M059J (cell line): ENCODE measurements around the gene SPATA7. TPM values are rescaled to one million over a fixed set of nuclear protein-coding genes. Genes with fewer than 3 reads are reported as not detected.
A peak's percentile ranks its signal among the peaks of the same experiment; 100 is the strongest.

Experiments used
- DNase-seq: peaks from one replicate; pipeline ENCODE4 v3.0.0-alpha.2; 2012; ENCODE audit warnings: low read depth
- total RNA-seq: library from RNA; depleted of rRNA; stranded (reverse); fragments of >200 nt; shearing (Covaris generic); gene quantifications from 2 replicates; pipeline ENCODE4 v1.2.3, GENCODE V29; 2014

SPATA7 gene
- total RNA-seq, 1 experiment from 2014 or later = 8.1 TPM

DNA sequence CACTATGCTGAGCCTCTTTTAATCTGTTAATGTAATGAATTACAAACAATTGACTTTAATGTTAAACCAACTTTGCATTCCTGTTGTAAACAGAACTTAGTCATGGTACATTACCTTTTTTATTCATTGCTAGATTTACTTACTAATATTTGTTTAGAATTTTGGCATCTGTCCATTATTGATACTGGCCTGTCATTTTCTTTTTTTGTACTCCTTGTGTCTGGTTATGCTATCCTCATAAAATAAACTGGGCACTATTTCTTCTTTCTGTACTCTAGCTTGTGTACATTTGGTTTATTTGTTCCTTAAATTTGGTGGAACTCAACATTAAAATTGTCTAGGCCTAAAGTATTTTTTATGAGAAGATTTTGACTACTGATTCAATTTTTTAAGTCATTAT lies 32.1 kb downstream of the SPATA7 start:
- DNase-seq = no peak

DNA sequence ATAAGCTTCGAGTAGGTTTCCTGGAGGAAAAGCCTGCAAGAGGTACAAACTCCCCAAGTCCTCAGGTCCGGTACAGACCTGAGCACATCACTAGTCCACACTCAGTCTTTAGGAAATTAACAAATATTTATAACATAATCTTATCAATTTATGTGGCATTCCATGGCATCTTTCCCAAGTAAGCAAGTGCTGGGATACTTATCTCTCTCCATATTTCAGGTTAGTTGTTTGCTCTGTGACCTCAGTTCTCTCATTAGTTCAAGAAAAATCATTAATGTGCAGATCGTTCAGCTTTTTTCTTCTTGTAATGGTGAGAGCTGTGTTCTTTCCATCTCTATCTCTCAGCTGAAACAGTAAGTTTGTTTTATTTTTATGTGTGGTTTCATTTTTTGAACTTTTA lies 34.7 kb downstream of the SPATA7 start:
- no peak for DNase-seq

DNA sequence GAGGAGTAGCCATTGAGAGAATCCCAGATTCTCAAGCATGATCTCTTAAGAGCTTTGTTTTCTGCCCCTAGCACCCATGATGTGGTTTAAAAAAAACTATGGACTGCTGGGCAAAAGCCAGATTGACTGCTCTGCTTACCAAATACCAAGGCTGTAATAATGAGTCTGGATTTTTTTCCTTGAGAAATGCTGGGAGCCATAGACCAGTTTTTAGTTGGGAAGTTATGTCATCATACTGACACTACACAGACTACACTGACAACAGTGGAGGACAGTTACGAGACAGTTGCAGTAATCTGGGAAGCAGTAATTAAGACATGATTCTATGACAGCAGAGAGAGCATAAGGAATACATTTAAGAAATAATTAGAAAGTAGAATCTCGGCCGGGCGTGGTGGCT lies 35.8 kb downstream of the SPATA7 start:
- DNase-seq = no peak

DNA sequence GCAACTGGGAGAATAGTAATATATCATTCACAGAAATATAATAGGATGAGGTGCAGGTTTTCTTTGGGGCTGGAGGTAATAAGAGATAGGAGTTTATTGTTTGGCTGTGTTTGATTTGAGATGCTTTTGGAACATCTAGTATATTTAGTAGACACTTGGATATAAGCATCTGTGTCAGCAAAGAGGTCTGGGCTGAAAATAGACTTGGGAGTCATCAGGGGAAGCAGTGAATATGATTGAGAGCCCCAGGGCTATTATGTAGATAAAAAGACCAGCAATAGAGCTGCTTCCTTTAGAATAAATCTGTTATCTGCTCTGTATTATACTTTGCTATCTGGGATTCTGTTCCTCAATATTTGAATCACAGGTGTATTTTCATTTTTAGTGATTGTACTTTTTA lies 36.6 kb downstream of the SPATA7 start:
- no peak for DNase-seq

DNA sequence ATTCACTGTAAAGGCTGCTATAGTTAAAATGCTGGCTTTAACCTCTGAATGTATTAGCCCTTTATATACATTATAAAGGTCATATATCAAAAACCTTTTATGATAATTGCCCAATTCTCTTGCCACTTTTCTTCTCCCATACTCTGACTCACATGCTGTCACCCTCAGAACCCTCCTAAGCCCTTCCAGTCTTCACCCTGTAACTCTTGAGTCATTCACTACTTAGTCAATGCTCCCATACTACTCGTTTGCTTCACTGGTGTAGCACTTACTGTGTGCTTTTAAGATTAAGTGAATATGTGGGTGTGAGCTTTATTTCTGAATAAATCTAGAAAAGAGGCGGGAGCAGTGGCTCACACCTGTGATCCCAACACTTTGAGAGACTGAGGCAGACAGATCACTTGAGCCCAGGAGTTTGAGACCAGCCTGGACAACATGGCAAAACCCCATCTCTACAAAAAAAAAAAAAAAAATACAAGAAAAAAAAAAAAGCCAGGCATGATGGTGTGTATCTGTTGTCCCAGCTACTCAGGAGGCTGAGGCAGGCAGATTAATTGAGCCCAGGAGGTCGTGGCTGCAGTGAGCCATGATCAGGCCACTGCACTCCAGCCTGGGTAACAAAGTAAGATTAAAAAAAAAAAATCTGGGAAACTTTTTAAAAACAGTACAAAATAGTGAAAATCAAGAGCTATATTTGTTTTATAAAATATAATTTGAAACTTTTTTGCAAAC lies 37.6 kb downstream of the SPATA7 start:
- DNase-seq = peak; percentile 76

DNA sequence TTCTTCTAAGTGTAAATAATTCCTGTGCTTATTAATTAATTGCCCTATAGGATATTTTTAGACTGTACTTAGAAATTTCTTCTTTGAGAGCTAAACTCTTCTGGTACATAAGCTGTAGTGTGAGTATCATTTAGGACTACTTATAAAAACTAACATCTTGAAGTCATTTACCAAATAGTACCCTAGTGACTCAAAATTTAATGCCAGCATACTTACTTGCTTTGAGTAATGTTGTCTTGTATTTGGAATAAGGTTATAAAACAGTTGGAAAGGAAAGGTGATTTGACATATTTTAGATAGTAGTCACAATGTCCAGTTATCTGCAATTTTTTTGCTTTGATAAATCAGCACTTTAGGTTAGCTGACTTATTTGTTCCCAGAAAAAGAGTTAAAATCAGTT lies 39.1 kb downstream of the SPATA7 start:
- peak; percentile 50 for DNase-seq

DNA sequence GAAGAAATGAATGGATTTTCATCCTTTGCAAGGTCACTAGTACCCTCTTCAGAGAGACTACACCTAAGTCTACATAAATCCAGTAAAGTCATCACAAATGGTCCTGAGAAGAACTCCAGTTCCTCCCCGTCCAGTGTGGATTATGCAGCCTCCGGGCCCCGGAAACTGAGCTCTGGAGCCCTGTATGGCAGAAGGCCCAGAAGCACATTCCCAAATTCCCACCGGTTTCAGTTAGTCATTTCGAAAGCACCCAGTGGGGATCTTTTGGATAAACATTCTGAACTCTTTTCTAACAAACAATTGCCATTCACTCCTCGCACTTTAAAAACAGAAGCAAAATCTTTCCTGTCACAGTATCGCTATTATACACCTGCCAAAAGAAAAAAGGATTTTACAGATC lies 40.8 kb downstream of the SPATA7 start:
- peak; percentile 79 for DNase-seq

DNA sequence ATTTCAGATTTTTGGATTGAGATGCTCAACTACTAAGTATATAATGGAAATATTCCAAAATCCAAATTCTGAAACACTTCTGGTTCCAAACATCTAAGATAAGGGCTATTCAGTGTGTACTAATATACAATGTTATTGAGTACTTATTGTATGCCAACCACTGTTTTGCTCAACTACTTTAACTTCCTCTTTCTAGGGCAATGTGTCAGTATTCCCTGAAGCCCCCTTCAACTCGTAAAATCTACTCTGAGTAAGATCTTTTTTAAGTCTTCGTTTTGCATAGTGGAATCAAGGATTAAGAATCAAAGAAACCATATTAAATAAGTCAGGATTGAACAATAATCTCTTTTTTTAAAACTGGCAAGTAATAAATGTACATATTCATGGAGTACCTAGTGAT lies 45.5 kb downstream of the SPATA7 start:
- no peak for DNase-seq

DNA sequence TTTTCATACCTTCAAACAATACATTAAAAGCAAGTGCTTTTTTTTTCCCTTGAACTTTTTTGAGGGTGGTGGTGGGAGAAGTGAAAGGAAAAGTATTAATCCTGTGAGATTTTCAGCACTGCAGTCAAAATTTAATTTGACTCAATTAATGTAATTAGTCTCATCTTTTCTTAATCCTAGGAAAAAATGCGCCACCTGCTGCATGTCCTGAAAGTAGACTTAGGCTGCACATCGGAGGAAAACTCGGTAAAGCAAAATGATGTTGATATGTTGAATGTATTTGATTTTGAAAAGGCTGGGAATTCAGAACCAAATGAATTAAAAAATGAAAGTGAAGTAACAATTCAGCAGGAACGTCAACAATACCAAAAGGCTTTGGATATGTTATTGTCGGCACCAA lies 52.2 kb downstream of the SPATA7 start:
- no peak for DNase-seq

DNA sequence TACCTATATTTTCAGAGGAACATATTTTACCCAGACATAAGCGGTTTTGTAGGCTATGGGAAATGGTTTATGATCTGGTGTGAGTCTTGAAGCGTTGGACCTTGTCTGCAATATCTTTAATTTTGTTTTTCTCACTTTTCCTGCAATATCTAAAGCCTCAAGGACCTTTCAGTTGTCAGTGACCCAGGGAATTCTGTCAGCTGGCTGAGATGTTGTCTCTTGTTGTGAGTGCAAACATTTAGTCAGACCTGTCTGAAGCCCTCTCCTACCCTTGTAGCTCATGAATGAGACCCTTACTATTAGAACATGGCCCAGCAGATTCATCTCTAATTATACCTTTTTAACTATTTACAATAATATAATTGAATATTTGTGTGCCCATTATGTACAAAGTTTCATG lies 53.6 kb downstream of the SPATA7 start:
- no peak for DNase-seq

DNA sequence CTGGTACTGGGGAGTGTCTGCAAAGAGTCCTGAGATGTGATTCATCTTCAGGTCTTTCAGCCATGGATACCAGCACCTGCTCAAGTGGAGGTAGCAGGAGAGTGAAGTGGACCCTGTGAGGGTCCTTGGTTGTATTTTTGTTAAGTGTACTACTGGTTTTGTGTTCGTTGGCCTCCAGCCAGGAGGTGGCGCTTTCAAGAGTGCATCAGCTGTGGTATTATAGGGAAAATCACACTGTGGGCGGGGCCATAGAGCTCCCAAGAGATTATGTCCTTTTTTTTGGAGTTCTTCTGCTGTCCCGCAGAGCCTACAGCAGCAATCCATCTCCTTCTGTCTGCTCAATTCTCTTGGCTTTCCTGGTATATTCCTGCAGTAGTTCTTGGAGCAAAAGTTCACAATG lies 66.8 kb downstream of the SPATA7 start:
- no peak for DNase-seq

DNA sequence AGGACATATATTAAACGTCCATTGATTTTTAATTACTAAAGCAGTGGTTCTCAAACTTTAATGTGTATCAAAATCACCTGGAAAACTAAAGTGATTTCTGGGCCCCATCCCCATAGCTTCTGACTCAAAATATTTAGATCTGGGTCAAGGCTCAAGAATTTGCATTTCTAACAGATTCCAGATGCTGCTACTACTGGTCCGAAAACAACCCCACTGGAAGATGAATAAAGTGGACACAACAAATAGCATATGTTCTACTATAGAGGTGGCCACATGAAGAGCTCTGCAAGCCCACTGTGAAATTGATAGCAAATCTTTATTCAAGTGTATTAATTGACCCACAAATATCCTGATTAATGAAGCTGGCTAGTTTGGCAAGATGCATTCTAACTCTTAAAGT lies 69.4 kb downstream of the SPATA7 start:
- no peak for DNase-seq

DNA sequence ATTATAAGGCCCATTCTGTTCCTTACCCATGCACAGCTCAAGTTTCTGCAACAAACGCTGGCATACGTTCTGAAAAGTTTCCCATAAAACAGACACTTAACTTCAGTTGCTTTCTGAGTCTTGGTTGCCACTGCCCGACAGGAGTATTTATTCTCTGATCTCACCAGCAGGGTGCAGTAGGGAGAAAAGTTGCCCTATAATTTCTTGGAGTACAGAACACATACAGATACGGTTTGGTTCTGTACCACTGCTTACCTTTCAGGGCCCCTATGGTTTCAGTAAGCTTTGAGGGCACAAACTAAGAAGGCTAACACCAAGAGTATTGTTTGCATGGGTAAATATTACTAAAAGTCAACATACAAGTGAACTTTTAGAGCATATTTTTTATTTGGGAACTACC lies 77.9 kb downstream of the SPATA7 start:
- DNase-seq = peak; percentile 11

DNA sequence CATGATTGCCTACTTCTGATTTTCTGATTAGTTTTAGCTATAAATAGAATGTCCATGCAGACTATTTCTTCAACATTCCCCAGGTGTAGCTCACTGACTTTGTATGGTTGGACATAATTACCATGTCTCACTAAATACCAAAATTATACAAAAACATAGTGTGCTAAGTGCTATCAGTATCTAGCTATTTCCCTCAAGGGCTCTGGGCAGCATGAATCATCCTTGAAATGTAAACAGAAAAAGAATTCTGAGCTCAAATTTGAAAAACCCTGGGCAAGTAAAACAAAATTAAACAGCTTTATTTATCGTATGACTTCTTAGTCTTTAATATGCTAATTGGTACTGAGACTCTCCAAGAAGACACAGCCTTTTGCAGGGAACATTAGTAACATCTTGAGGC lies 82.9 kb downstream of the SPATA7 start:
- peak; percentile 90 for DNase-seq

DNA sequence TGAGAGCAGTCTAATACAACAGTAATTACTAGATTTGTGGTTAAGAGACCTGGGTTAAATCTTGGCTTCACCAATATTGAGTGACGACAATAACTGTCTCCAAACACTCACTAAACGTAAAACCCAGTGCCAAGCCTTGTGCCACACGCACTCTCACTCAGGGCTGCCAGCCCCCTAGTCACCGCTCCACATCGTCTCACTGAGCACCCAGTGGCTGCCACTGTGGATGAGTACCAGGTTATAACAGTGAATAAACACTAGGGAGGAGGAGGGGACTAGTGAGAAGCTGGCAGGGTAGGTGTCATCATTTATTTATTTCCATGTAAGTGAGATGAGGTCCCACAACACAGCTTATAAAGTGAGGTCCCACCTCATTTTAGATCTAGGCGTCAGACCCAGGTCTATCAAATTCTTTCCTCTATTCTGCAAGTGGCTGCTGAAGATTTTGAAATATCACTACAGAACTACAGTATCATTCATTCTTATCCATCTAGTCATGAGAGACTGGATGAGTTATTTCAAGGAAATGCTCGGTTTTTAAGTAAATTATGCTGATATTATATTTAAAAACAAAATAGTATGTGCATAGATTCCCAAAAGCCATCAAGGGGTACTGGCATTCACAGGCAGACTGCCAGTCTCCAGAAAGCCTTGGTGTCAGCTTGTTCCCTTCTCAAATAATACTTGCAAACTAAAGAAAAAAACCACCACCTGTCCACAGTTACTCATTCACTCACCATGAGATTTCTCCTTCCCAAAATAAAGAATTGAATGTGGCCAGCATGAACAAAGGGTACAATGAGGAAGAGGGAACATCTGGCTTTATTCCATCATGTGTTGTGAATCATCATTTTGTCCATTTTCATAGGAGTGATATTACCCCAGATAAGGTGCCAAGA lies 85.3 kb downstream of the SPATA7 start:
- peak; percentile 56 for DNase-seq

DNA sequence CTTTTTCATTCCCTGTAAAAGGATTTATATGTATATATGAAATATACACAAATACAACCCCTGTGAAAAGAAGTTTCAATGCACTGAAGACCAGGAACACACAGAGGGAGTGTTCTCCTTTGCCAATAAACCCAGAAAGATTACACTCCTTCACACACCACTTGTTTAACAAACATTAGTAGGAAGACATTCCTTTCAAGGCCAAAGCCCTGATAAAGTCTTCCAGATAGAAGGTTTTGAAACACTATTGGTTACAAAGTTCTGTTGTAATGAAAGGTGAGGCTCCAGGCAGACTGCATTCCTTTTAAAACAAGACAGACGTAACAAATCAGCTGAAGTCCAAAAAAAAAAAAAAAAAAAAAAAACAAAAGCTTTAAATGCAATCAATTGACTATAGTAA lies 88.3 kb downstream of the SPATA7 start:
- no peak for DNase-seq

DNA sequence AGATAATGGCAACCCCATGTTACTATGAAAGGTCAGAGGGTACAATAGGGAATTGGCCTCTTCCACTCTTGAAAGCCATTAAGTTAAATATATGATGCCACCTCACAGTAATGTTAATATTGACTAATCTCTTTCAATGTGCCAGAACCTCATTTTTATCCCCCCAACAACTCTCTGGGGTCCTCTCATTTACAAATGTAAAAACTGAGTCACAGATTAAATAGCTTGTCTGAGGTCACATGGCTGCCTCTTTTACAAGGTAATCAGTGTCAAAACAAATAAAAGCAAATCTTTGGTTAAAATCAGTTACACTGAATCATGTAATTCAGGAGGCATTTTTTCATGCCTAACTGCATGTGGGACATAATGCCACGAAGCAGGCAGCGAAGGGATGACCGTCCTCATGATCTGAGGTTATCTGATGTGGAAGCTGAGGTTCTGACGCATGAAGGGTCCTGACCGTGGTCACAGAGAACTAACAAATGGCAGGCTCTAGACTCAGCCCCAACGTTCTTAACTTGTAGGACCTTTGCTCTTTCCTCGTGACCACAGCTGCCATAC lies 90.8 kb downstream of the SPATA7 start:
- peak; percentile 60 for DNase-seq

DNA sequence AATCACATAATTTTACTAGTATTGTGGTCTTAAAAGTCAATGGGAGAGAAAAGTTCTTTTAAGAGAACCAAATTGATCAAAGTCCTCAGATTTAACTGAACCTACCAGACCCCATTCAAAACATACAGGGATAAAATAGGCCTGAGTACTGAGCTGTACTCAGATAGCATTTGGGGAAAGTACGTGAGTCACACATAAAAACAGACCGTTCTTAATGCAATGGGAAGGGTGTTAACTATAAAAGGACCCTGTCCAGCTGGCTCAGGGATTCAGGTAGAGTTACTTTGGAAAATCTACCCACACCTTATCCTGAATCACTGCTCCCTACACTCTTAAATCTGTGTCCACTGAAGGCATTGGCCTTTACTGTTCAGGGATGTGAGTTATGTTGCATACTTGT lies 91.4 kb downstream of the SPATA7 start:
- DNase-seq = no peak

DNA sequence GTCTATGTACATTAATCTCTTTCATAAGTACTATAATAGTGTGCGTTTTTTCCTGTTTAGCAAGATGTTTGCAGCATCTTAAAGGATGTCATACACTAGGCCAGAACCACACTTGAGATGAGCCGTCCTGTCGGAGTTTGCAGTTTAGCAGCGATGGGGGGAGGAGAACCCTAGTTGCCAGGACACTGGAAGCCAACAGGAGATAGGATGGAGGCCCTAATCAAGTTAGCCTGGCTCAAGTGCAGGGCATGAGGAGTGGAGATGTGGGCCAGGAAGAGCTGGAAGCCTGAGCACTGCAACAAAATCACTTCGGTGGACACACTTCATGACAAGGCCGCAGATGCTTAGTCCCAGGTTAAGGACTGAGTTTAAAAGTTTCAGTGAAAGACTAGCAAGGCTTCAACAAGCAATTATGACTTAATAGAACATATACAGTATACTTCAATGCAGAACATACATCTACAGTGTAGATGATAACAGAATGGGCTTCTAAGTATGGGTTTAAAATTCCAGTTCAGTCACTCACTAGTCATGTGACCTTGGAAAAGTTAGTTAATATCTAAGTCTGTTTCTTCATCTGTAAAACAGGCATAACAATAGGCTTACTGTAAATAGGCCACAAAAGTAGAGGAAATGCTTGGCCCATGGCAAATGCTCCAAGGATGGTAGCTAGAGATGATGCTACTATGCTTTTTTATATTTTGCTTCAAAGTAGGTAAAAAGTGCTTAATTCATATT lies 92.2 kb downstream of the SPATA7 start:
- DNase-seq = no peak

DNA sequence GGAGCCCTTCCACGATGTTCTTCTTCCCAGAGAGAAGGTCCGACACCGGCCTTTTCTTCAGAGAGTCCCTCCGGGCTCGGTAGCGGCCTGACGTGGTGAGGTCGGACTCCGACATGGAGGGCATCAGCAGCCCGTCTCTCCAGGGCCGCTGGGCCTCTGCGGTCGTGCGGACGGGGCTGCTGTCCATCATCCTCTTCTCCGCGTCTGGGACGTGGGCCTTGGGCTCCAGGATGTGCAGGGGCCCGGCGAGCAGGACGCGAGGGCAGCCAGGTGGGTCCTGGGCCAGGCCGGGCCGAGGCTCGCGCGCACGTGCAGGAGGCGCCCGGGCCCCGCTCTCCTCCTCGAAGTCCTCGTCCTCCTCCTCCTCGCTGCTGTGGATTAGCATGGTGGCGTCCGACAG lies 93.5 kb downstream of the SPATA7 start:
- no peak for DNase-seq

DNA sequence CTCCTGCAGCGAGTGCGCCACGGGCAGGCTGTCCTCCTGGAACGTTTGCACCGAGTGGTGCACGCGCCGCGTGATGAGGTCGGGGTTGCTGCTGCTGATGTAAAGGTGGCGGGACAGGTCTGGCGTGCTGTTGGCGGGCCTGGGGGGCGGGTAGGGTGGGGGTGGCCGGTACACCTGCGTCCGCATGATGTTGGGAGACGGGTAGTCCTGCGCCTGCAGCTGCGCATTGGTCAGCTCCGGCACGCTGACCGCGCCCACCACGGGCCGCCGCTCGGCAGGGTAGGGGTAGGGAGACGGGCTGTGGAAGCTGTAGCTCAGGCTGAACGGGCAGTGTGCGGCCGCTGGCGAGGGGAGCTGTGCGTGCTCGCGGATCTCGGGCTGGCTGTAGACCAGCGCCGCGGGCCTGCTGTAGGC lies 94.1 kb downstream of the SPATA7 start:
- no peak for DNase-seq

DNA sequence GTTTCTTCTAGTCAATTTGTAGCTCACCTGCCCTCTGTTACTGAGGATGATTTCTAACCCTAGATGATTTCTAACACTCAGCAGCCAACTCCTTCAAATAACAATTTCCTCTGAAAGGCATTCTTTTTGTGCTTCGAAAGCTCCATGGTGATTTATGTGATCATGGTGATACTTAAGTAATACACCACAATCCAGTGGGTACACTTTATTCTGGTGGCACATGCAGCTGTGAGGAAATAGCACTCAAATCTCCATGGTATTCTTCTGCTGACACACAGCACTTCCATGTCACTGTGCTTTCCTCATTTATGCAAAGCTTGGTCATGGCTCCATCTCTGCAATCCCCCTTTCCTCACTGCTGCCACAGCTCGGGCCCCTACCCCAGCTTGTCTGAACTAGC lies 95.6 kb downstream of the SPATA7 start:
- DNase-seq = no peak
